ENCODE measurements around the gene FRYL. TPM values are rescaled to one million over a fixed set of nuclear protein-coding genes. Genes with fewer than 3 reads are reported as not detected.
A peak's percentile ranks its signal among the peaks of the same experiment; 100 is the strongest.
"Not testable (repeated sequence)": the region's sequence is repeated elsewhere in the genome, so short reads cannot be mapped to it uniquely, and the experiment has no call there.

Gene FRYL
- total RNA-seq, 1 experiment from 2014 or later, result 45.8 TPM

DNA sequence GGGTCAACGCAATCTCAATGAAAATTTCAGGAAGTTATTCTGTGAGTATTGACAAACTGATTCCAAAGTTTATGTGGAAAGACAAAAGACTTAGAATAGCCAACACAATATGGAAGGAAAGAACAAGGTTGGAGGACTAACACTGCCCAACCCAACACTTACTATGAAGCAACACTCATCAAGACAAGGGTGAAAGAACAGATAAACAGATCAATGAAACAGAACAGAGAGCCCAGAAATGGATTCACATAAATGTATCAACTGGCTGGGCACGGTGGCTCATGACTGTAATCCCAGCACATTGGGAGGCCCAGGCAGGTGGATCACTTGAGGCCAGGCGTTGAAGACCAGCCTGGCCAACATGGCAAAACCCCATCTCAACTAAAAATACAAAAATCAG lies 41.2 kb downstream of the FRYL start:
- no TSS peak for BruUV-seq (replicated peaks)
- Mint-ChIP-seq H3K27ac (ENCODE audit: unreplicated experiment) (peak overlapping the region; percentile 53), H3K9me3 (ENCODE audit: low read depth, unreplicated experiment) (no peaks in the 10 kb centered on the region), H3K4me1 (ENCODE audit: low read depth, unreplicated experiment) (peaks cover 19% of the 10 kb centered on the region), H3K36me3 (ENCODE audit: insufficient read depth, unreplicated experiment) (no peaks in the 10 kb centered on the region), H3K4me3 (ENCODE audit: low read depth, unreplicated experiment) (no peak overlapping the region), H3K27me3 (ENCODE audit: unreplicated experiment) (no peaks in the 10 kb centered on the region)
- DNase-seq, result no peak
- CTCF ChIA-PET, result no interaction called here
- TF ChIP-seq, protein P1, sequence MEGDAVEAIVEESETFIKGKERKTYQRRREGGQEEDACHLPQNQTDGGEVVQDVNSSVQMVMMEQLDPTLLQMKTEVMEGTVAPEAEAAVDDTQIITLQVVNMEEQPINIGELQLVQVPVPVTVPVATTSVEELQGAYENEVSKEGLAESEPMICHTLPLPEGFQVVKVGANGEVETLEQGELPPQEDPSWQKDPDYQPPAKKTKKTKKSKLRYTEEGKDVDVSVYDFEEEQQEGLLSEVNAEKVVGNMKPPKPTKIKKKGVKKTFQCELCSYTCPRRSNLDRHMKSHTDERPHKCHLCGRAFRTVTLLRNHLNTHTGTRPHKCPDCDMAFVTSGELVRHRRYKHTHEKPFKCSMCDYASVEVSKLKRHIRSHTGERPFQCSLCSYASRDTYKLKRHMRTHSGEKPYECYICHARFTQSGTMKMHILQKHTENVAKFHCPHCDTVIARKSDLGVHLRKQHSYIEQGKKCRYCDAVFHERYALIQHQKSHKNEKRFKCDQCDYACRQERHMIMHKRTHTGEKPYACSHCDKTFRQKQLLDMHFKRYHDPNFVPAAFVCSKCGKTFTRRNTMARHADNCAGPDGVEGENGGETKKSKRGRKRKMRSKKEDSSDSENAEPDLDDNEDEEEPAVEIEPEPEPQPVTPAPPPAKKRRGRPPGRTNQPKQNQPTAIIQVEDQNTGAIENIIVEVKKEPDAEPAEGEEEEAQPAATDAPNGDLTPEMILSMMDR (IDR thresholded peaks at IDR 0.05; ENCODE audit: unreplicated experiment), result no peak
- intact Hi-C loops (cut with micrococcal nuclease; ENCODE audit: unreplicated experiment), result no loop called here

GRCh38 chr4:48728906-48729496 lies 51.1 kb downstream of the FRYL start:
- intact Hi-C loops (cut with micrococcal nuclease; ENCODE audit: unreplicated experiment); H3K27me3 Mint-ChIP-seq (ENCODE audit: unreplicated experiment); H3K4me3 Mint-ChIP-seq (ENCODE audit: low read depth, unreplicated experiment); CTCF ChIA-PET; BruUV-seq (replicated peaks); H3K9me3 Mint-ChIP-seq (ENCODE audit: low read depth, unreplicated experiment); DNase-seq; H3K27ac Mint-ChIP-seq (ENCODE audit: unreplicated experiment): not testable (repeated sequence)
- Mint-ChIP-seq H3K36me3 (ENCODE audit: insufficient read depth, unreplicated experiment) (peaks cover 15% of the 10 kb centered on the region), H3K4me1 (ENCODE audit: low read depth, unreplicated experiment) (peaks cover 52% of the 10 kb centered on the region)

GRCh38 chr4:48727666-48728459 lies 52.2 kb downstream of the FRYL start:
- Mint-ChIP-seq H3K27ac (ENCODE audit: unreplicated experiment) (peak overlapping the region; percentile 73), H3K4me3 (ENCODE audit: low read depth, unreplicated experiment) (no peak overlapping the region), H3K9me3 (ENCODE audit: low read depth, unreplicated experiment) (peaks cover 8% of the 10 kb centered on the region), H3K36me3 (ENCODE audit: insufficient read depth, unreplicated experiment) (peaks cover 20% of the 10 kb centered on the region), H3K4me1 (ENCODE audit: low read depth, unreplicated experiment) (peaks cover 62% of the 10 kb centered on the region), H3K27me3 (ENCODE audit: unreplicated experiment) (no peaks in the 10 kb centered on the region)
- CTCF ChIA-PET, result interaction anchor here (0.6 to 0.9 kb wide), 2 partner anchors 21 to 27 kb away, joined by 3 read pairs; no protein-coding TSS in a partner anchor
- TF ChIP-seq, protein P1 (IDR thresholded peaks at IDR 0.05; ENCODE audit: unreplicated experiment), result no peak
- intact Hi-C loops (cut with micrococcal nuclease; ENCODE audit: unreplicated experiment), result no loop called here
- BruUV-seq (replicated peaks), result no TSS peak
- no peak for DNase-seq

- CTCF ChIA-PET, result no interaction called here
- Mint-ChIP-seq H3K27ac (ENCODE audit: unreplicated experiment) (peak overlapping the region; percentile 93), H3K9me3 (ENCODE audit: low read depth, unreplicated experiment) (peaks cover 8% of the 10 kb centered on the region), H3K4me3 (ENCODE audit: low read depth, unreplicated experiment) (peak overlapping the region; percentile 65), H3K27me3 (ENCODE audit: unreplicated experiment) (no peaks in the 10 kb centered on the region), H3K36me3 (ENCODE audit: insufficient read depth, unreplicated experiment) (peaks cover 20% of the 10 kb centered on the region), H3K4me1 (ENCODE audit: low read depth, unreplicated experiment) (peaks cover 66% of the 10 kb centered on the region)
- no peak for DNase-seq
- intact Hi-C loops (cut with micrococcal nuclease; ENCODE audit: unreplicated experiment), result no loop called here
- BruUV-seq (replicated peaks), result no TSS peak
- TF ChIP-seq, protein P1 (IDR thresholded peaks at IDR 0.05; ENCODE audit: unreplicated experiment), result no peak
These were observed 54.7 kb downstream of the FRYL start for GRCh38 chr4:48725414-48725813.

Data from Calu3 (cell line).